GM23248 (cell line): Measurements from ENCODE around the gene KCTD2. TPM values are rescaled to one million over a fixed set of nuclear protein-coding genes. Genes with fewer than 3 reads are reported as not detected.

Source experiments
- DNase-seq: peaks from one replicate; pipeline ENCODE4 v3.0.0-alpha.2; 2015
- H2AFZ ChIP-seq: fragments of 200-600 bp; sonication (generic); 2 replicates; pipeline ENCODE4 v1.6.1; 2016; ENCODE audit warnings: antibody characterized with exemption
- H3F3A ChIP-seq: fragments of 200-600 bp; sonication (generic); 2 replicates; pipeline ENCODE4 v1.6.1; 2016; ENCODE audit warnings: mild to moderate bottlenecking, antibody characterized with exemption, mixed run types; ENCODE audit not compliant: insufficient read depth
- H3K27ac ChIP-seq: fragments of 200-600 bp; sonication (generic); 2 replicates; pipeline ENCODE4 v1.5.1; 2016; ENCODE audit warnings: mild to moderate bottlenecking
- H3K27me3 ChIP-seq: fragments of 200-600 bp; sonication (generic); replicated peaks from 2 replicates; pipeline ENCODE4 v1.6.1; 2016; ENCODE audit warnings: mild to moderate bottlenecking; ENCODE audit not compliant: insufficient read depth
- H3K36me3 ChIP-seq: fragments of 200-600 bp; sonication (generic); 2 replicates; pipeline ENCODE4 v1.6.1; 2016; ENCODE audit warnings: low read depth, mild to moderate bottlenecking
- H3K4me1 ChIP-seq: fragments of 200-600 bp; sonication (generic); 2 replicates; pipeline ENCODE4 v1.6.1; 2016; ENCODE audit warnings: mild to moderate bottlenecking; ENCODE audit not compliant: insufficient read depth
- H3K4me2 ChIP-seq: fragments of 200-600 bp; sonication (generic); one replicate; pipeline ENCODE4 v1.6.1; 2016; ENCODE audit warnings: mild to moderate bottlenecking; ENCODE audit not compliant: unreplicated experiment
- H3K4me3 ChIP-seq: fragments of 200-600 bp; sonication (generic); 2 replicates; pipeline ENCODE4 v1.5.1; 2016; ENCODE audit warnings: mild to moderate bottlenecking
- H3K79me2 ChIP-seq: fragments of 200-600 bp; sonication (generic); 2 replicates; pipeline ENCODE4 v1.6.1; 2016; ENCODE audit warnings: mild to moderate bottlenecking; ENCODE audit not compliant: insufficient read depth
- H3K9ac ChIP-seq: fragments of 200-600 bp; sonication (generic); 2 replicates; pipeline ENCODE4 v1.6.1; 2016; ENCODE audit warnings: mild to moderate bottlenecking
- H3K9me2 ChIP-seq: fragments of 200-600 bp; sonication (generic); 2 replicates; pipeline ENCODE4 v1.6.1; 2016; ENCODE audit warnings: mixed run types, mild to moderate bottlenecking, moderate library complexity; ENCODE audit not compliant: insufficient read depth
- H3K9me3 ChIP-seq: fragments of 200-600 bp; sonication (generic); one replicate; pipeline ENCODE4 v1.6.1; 2017; ENCODE audit warnings: low read depth
- H4K20me1 ChIP-seq: fragments of 200-600 bp; sonication (generic); 2 replicates; pipeline ENCODE4 v1.6.0; 2016; ENCODE audit not compliant: insufficient read depth
- EZH2 ChIP-seq: fragments of 200-600 bp; sonication (generic); IDR thresholded peaks from 2 replicates; pipeline ENCODE4 v1.6.1; 2018; ENCODE audit warnings: antibody characterized with exemption, mild to moderate bottlenecking; ENCODE audit not compliant: insufficient read depth, poor library complexity, severe bottlenecking
- EZH2phosphoT487 ChIP-seq: fragments of 200-600 bp; sonication (generic); IDR thresholded peaks from 2 replicates; pipeline ENCODE4 v1.6.1; 2018; ENCODE audit warnings: antibody characterized with exemption, moderate library complexity, mild to moderate bottlenecking, low read depth; ENCODE audit not compliant: insufficient read depth
- WGBS, 2 experiments: methylation state at CpG; one replicate each; pipeline ENCODE4 v1.1.6; 2015 to 2017; ENCODE audit warnings: low lambda C conversion rate in 2 of 2, low coverage in 1 of 2; ENCODE audit errors: missing lambda C conversion rate in 2 of 2; 5-methylcytosine and 5-hydroxymethylcytosine counted together
- in situ Hi-C: fragments of 300-500 bp; cut with MboI; formaldehyde crosslinking; loops from 2 replicates; pipeline ENCODE4 v1.15.0; 2020
- polyA plus RNA-seq: library from polyadenylated mRNA; unstranded; fragments of >200 nt; fragmentation: Nextera tagmentation; extraction: Ambion mirVana; gene quantifications from 2 replicates; pipeline ENCODE4 v1.2.1, GENCODE V29; 2016
- total RNA-seq: library from RNA; depleted of rRNA; stranded (reverse); fragments of >200 nt; shearing (Covaris generic); gene quantifications from 2 replicates; pipeline ENCODE4 v1.2.3, GENCODE V29; 2014

KCTD2 gene
- total and polyA plus RNA-seq, 2 experiments from 2014 or later, result 6.5 to 19.9 TPM

DNA sequence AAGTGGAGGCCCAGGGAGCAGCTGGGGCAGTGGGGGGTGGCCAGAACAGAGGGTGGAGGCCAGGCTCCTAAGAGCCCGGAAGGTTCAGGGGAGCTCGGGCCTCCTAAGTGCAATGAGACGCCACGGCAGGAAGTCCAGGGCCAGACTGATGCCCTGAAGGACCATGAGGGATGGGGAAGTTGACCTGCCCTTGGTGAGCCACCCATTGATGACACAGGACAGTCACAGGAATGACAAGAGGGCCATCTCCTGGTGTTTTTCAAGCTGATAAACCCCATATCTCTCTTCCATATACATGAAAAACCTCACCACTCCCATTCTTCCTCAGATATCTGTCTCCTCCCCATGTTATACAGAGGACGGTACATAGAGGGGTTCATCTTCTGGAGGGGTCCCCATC, 40.4 kb upstream of the KCTD2 start:
- H3K4me3 ChIP-seq, result no peak overlapping the region
- H3K9me2 ChIP-seq, result no peaks in the 10 kb centered on the region
- H4K20me1 ChIP-seq, result no peaks in the 10 kb centered on the region
- no peaks in the 10 kb centered on the region for H3K27me3 ChIP-seq
- H3K9ac ChIP-seq, result no peak overlapping the region
- 90 to 93% methylated on average over 5 of the region's 5 CpGs for WGBS, 2 experiments
- H3K79me2 ChIP-seq, result no peaks in the 10 kb centered on the region
- TF ChIP-seq EZH2, result no peak
- TF ChIP-seq EZH2phosphoT487, result no peak
- H3K27ac ChIP-seq, result no peak overlapping the region
- H3K4me2 ChIP-seq, result no peak overlapping the region
- no peaks in the 10 kb centered on the region; the same call in 1 of the 2 replicates for H3K36me3 ChIP-seq
- no peaks in the 10 kb centered on the region for H3K9me3 ChIP-seq
- H2AFZ ChIP-seq, result no peak overlapping the region
- DNase-seq, result no peak
- in situ Hi-C loops, result no loop called here
- H3F3A ChIP-seq, result peaks cover 12% of the 10 kb centered on the region
- peaks cover 6% of the 10 kb centered on the region; the same call in 1 of the 2 replicates for H3K4me1 ChIP-seq

GRCh38 chr17:75008373-75008772, 38.7 kb upstream of the KCTD2 start:
- Histone ChIP-seq H3K79me2 (peaks cover 4% of the 10 kb centered on the region), H2AFZ (no peak overlapping the region), H3K4me3 (no peak overlapping the region), H3K4me2 (no peak overlapping the region), H3K9ac (no peak overlapping the region), H3K27me3 (no peaks in the 10 kb centered on the region), H4K20me1 (no peaks in the 10 kb centered on the region), H3K9me2 (no peaks in the 10 kb centered on the region), H3K9me3 (no peaks in the 10 kb centered on the region), H3F3A (peaks cover 22% of the 10 kb centered on the region), H3K27ac (no peak overlapping the region), H3K4me1 (peaks cover 10% of the 10 kb centered on the region; the same call in 1 of the 2 replicates), H3K36me3 (no peaks in the 10 kb centered on the region; the same call in 1 of the 2 replicates)
- WGBS, 2 experiments, result 97 to 98% methylated on average over 6 of the region's 6 CpGs
- TF ChIP-seq EZH2phosphoT487 (no peak), EZH2 (no peak)
- no peak for DNase-seq
- in situ Hi-C loops, result no loop called here

GRCh38 chr17:75009139-75009724, 37.8 kb upstream of the KCTD2 start:
- Histone ChIP-seq H3K4me3 (no peak overlapping the region), H3K4me2 (no peak overlapping the region), H3K36me3 (no peaks in the 10 kb centered on the region), H3K27ac (no peak overlapping the region), H3F3A (peaks cover 24% of the 10 kb centered on the region), H4K20me1 (no peaks in the 10 kb centered on the region), H3K9me2 (no peaks in the 10 kb centered on the region), H3K4me1 (peaks cover 10% of the 10 kb centered on the region; the same call in 1 of the 2 replicates), H2AFZ (no peak overlapping the region), H3K9me3 (no peaks in the 10 kb centered on the region), H3K79me2 (peaks cover 12% of the 10 kb centered on the region), H3K9ac (no peak overlapping the region), H3K27me3 (no peaks in the 10 kb centered on the region)
- DNase-seq, result no peak
- 70 to 81% methylated on average over 2 of the region's 2 CpGs for WGBS, 2 experiments
- in situ Hi-C loops, result no loop called here
- no peak for TF ChIP-seq EZH2phosphoT487
- TF ChIP-seq EZH2, result no peak

- H3K9me3 ChIP-seq, result no peaks in the 10 kb centered on the region
- H3K4me3 ChIP-seq, result no peak overlapping the region
- TF ChIP-seq EZH2, result no peak
- no peak for TF ChIP-seq EZH2phosphoT487
- H3K4me1 ChIP-seq, result peaks cover 10% of the 10 kb centered on the region; the same call in 1 of the 2 replicates
- no peaks in the 10 kb centered on the region for H4K20me1 ChIP-seq
- no peaks in the 10 kb centered on the region for H3K9me2 ChIP-seq
- peak overlapping the region; percentile 95; the same call in 1 of the 2 replicates for H2AFZ ChIP-seq
- no peaks in the 10 kb centered on the region for H3K27me3 ChIP-seq
- DNase-seq, result peak; percentile 69
- peak overlapping the region; percentile 98 for H3K4me2 ChIP-seq
- no peaks in the 10 kb centered on the region for H3K36me3 ChIP-seq
- peak overlapping the region; percentile 84; the same call in 1 of the 2 replicates for H3K9ac ChIP-seq
- in situ Hi-C loops, result no loop called here
- WGBS, 2 experiments, result 49 to 53% methylated on average over 8 of the region's 8 CpGs
- H3K27ac ChIP-seq, result peak overlapping the region; percentile 88
- peaks cover 29% of the 10 kb centered on the region for H3K79me2 ChIP-seq
- H3F3A ChIP-seq, result peaks cover 24% of the 10 kb centered on the region
Measured at GRCh38 chr17:75010683-75011400, 36.2 kb upstream of the KCTD2 start.
